Rectal smooth muscle tissue (tissue), 1 donor: ENCODE data around the gene HS3ST5.

ENCODE experiments used
- H3K27ac ChIP-seq: one replicate; pipeline ENCODE4 v1.7.0; 2013; ENCODE audit warnings: low read depth, low read length, inconsistent platforms
- H3K27me3 ChIP-seq: one replicate; pipeline ENCODE4 v1.7.0; 2013; ENCODE audit warnings: low read length; ENCODE audit not compliant: control insufficient read depth, insufficient read depth
- H3K36me3 ChIP-seq: one replicate; pipeline ENCODE4 v1.7.0; 2013; ENCODE audit warnings: low read length; ENCODE audit not compliant: control insufficient read depth, insufficient read depth
- H3K4me1 ChIP-seq: one replicate; pipeline ENCODE4 v1.7.0; 2013; ENCODE audit warnings: low read length; ENCODE audit not compliant: control insufficient read depth, insufficient read depth
- H3K4me3 ChIP-seq: one replicate; pipeline ENCODE4 v1.7.0; 2013; ENCODE audit warnings: low read length
- H3K9ac ChIP-seq: one replicate; pipeline ENCODE4 v1.7.0; 2013; ENCODE audit warnings: low read length

The HS3ST5 gene

DNA sequence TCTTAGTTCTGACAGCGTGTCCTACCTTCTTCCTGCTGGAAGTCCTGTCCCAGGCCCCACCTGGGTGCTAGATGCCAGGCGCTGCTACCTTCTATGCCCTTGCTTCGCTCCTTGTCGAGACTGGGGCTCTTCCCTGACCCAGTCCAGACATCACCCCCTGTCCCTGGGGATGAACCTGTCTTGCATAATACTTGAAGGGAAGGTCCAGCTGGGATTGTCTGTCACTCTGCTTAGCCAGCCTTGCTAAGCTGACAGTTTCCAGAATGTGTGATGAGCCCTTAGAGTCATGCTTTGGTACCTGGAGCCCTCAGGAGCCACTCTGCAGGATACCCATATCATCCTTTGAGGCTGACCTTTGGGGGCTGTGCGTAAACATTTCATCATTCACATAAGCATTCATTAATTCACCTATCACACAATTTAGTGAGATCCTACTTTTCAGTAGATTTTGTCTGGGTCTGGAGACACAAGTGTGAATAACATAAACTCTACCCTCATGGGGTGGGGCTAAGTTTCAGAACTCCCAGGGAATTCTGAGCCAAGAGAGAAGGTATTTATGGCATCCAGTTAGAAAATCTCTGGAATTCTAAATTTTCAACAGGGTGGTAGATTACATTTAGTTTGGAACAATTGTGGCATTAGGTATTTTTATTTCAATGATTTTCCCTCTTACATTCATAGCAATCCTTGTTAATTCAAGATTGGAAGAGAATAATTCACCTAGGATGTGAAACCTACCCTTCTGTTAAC, 220.7 kb downstream of the HS3ST5 start:
- no peaks in the 10 kb centered on the region for H3K4me1 ChIP-seq
- H3K9ac ChIP-seq = no peak overlapping the region
- no peaks in the 10 kb centered on the region for H3K36me3 ChIP-seq
- no peak overlapping the region for H3K4me3 ChIP-seq
- no peak overlapping the region for H3K27ac ChIP-seq
- no peaks in the 10 kb centered on the region for H3K27me3 ChIP-seq

- Histone ChIP-seq H3K27ac (no peak overlapping the region), H3K36me3 (no peaks in the 10 kb centered on the region), H3K9ac (no peak overlapping the region), H3K27me3 (no peaks in the 10 kb centered on the region), H3K4me3 (no peak overlapping the region), H3K4me1 (no peaks in the 10 kb centered on the region)
Measured at GRCh38 chr6:114119056-114119455, 223.8 kb downstream of the HS3ST5 start.

- Histone ChIP-seq H3K9ac (no peak overlapping the region), H3K4me3 (no peak overlapping the region), H3K27me3 (no peaks in the 10 kb centered on the region), H3K4me1 (no peaks in the 10 kb centered on the region), H3K36me3 (no peaks in the 10 kb centered on the region), H3K27ac (no peak overlapping the region)
Measured at GRCh38 chr6:114115652-114116051, 227.2 kb downstream of the HS3ST5 start.

DNA sequence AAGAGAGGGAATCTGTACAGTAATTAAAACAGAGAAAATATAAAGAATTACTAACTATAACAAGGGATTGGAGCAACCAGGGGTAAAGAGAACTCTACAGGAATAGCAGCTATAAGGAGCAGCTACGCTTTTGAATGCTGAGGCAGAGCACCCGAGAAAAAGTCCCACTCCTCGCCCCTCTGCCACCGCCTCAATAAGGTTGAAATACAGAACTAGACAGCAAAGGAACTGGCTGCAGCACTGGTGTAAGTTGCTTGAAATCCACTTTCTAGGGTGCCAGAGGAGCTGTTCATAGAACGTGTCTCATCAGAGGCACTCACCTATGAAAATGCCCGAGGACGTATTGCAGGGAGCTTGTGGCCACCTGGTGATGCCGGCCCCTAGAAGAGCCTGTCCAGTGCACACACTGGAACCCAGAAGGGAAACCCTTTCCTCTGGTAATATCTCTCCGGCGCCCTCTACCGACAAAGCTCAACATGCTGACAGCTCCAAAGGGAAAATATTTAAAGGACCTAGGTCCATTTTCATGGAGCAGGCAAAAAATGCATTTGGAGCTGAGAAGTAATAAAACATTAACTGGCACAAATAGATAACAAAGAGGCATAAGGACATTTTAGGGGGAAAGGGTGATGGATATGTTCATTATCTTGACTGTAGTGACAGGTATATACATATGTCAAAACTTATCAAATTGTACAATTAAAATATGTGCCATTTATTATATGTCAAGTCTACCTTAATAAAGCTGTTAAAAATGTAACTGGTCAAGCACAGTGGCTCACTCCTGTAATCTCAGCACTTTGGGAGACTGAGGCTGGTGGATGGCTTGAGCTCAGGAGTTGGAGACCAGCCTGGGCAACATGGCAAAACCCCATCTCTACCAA, 234.5 kb downstream of the HS3ST5 start:
- Histone ChIP-seq H3K36me3 (no peaks in the 10 kb centered on the region), H3K27me3 (no peaks in the 10 kb centered on the region), H3K4me1 (no peaks in the 10 kb centered on the region), H3K27ac (no peak overlapping the region), H3K9ac (no peak overlapping the region), H3K4me3 (no peak overlapping the region)

GRCh38 chr6:114106020-114106419, 236.8 kb downstream of the HS3ST5 start:
- no peaks in the 10 kb centered on the region for H3K27me3 ChIP-seq
- no peak overlapping the region for H3K27ac ChIP-seq
- no peaks in the 10 kb centered on the region for H3K4me1 ChIP-seq
- H3K4me3 ChIP-seq = no peak overlapping the region
- H3K9ac ChIP-seq = no peak overlapping the region
- H3K36me3 ChIP-seq = no peaks in the 10 kb centered on the region

DNA sequence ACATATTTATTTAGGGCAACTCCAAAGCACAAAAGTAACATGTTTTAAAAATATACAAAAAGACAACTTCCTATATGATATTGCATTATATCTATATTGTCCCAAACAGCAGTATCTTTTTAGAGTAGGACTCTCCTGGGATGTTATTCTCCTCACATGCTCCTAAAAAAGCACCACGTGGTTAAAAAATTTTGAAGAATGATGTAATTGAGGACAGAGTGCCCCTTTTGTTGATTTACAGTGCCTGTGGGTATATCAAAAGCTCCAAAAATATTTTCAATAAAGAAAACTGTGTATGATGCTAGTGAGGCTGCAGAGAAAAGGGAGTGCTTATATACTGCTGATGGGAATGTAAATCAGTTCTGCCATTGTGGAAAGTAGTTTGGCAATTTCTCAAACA, 241.6 kb downstream of the HS3ST5 start:
- Histone ChIP-seq H3K9ac (no peak overlapping the region), H3K4me1 (no peaks in the 10 kb centered on the region), H3K4me3 (no peak overlapping the region), H3K27ac (no peak overlapping the region), H3K27me3 (no peaks in the 10 kb centered on the region), H3K36me3 (no peaks in the 10 kb centered on the region)

GRCh38 chr6:114100215-114100994, 242.4 kb downstream of the HS3ST5 start:
- H3K4me3 ChIP-seq = no peak overlapping the region
- no peaks in the 10 kb centered on the region for H3K4me1 ChIP-seq
- H3K27ac ChIP-seq = no peak overlapping the region
- no peaks in the 10 kb centered on the region for H3K36me3 ChIP-seq
- no peaks in the 10 kb centered on the region for H3K27me3 ChIP-seq
- no peak overlapping the region for H3K9ac ChIP-seq

- Histone ChIP-seq H3K4me1 (no peaks in the 10 kb centered on the region), H3K27me3 (no peaks in the 10 kb centered on the region), H3K4me3 (no peak overlapping the region), H3K9ac (no peak overlapping the region), H3K27ac (no peak overlapping the region), H3K36me3 (no peaks in the 10 kb centered on the region)
Measured at GRCh38 chr6:114096561-114097172, 246.2 kb downstream of the HS3ST5 start.

DNA sequence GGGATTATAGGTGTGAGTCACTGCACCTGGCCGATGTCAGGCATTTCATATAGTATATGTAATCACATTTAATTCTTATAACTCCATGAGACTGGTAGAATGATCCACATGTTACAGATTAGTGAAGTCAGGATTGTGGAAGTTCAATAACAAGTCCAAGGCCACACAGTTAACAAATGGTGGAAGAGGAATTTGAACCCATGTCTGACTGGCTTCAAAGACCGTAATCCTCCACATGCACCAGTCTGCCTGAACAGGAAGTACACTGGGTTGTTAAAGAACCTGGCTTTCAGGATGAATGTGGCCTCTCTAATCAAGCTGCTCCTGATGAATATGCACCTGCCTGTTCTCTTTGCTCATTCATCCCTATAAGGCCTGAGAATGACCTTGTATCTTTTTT, 249.9 kb downstream of the HS3ST5 start:
- Histone ChIP-seq H3K9ac (no peak overlapping the region), H3K4me3 (no peak overlapping the region), H3K36me3 (no peaks in the 10 kb centered on the region), H3K27ac (no peak overlapping the region), H3K27me3 (no peaks in the 10 kb centered on the region), H3K4me1 (no peaks in the 10 kb centered on the region)

DNA sequence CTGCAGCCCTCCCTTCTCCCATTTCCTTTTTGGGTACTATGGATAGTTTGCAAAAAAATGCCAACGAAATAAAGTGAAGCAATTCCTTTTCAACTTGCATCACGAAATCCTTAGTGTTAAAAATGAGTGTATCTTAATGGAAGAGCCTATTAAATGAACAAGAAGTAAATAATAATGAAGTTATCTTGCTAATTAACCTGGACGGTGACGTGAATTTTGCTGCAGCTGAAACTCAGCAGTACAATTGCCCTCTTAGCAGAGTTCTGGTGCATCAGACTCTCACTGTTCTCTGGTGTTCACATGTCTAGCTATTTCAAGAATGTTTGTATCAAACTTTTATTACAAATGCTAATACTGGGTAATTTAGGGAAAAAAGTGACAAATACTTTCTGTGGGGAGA, 252.2 kb downstream of the HS3ST5 start:
- H3K27ac ChIP-seq = no peak overlapping the region
- H3K9ac ChIP-seq = no peak overlapping the region
- no peaks in the 10 kb centered on the region for H3K4me1 ChIP-seq
- H3K27me3 ChIP-seq = no peaks in the 10 kb centered on the region
- no peaks in the 10 kb centered on the region for H3K36me3 ChIP-seq
- no peak overlapping the region for H3K4me3 ChIP-seq

DNA sequence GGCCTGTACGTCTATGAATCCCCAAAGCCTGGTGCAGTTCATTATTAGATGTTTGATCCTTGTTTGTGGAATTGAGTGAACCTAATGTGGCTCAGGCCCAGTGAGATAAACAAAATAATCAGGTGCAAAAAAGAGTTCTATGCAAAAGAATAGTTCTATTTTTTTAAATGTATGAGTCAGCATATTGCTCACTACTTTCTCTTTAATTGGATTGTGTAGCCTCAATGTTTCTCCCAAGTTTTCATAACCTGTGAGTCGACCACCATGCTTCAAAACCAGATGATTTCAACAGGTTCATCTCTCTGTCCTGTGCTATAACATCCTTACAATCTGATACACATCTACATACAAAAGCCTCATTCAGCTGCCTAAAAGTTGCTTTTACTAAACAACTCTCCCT, 255.3 kb downstream of the HS3ST5 start:
- no peaks in the 10 kb centered on the region for H3K36me3 ChIP-seq
- H3K27me3 ChIP-seq = no peaks in the 10 kb centered on the region
- no peaks in the 10 kb centered on the region for H3K4me1 ChIP-seq
- no peak overlapping the region for H3K27ac ChIP-seq
- H3K4me3 ChIP-seq = no peak overlapping the region
- H3K9ac ChIP-seq = no peak overlapping the region

DNA sequence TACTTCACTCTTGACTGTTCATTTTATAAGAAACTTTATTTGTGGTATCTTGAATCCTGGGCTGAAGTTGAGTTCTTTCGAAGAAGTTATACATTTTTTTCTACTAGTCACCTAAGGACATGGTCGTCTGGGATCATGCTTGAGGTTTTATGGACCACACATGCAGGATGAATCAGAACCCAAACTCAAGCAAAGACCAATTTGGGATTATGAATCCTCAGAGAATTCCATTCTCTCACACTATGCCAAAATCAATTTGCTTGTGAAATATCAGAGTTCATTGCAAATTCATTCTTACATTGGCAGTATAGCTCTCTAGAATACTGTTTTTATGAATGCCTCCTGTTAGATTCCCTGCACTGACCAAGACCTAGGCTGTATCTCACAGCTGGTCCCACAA, 257.6 kb downstream of the HS3ST5 start:
- Histone ChIP-seq H3K9ac (no peak overlapping the region), H3K36me3 (no peaks in the 10 kb centered on the region), H3K27ac (no peak overlapping the region), H3K4me3 (no peak overlapping the region), H3K4me1 (no peaks in the 10 kb centered on the region), H3K27me3 (no peaks in the 10 kb centered on the region)
